HL-60 (cell line): ENCODE data around the gene SLC25A14.
"Not testable (repeated sequence)": the region's sequence is repeated elsewhere in the genome, so short reads cannot be mapped to it uniquely, and the experiment has no call there.

Experiments
- CTCF ChIP-seq: IDR thresholded peaks from one replicate; pipeline ENCODE4 v1.5.1; 2011; ENCODE audit warnings: low read length, control low read depth, inconsistent platforms; ENCODE audit not compliant: insufficient read depth
- POLR2AphosphoS5 ChIP-seq: IDR thresholded peaks from 2 replicates; pipeline ENCODE4 v1.6.1; 2012; ENCODE audit warnings: low read depth

GRCh38 chrX:130352050-130352449 is 12.3 kb downstream of the SLC25A14 start:
- not testable (repeated sequence) for TF ChIP-seq CTCF, POLR2AphosphoS5
